ENCODE results near the gene KRTAP10-6.

- no peak for TF ChIP-seq SUZ12 (IDR thresholded peaks at IDR 0.05)
- no peak for TF ChIP-seq FOXM1 (IDR thresholded peaks at IDR 0.05; ENCODE audit: borderline replicate concordance)
These were observed 21.9 kb upstream of the KRTAP10-6 start for GRCh38 chr21:44614161-44614631.
